Measurements from ENCODE around the gene AQP1. TPM values are rescaled to one million over a fixed set of nuclear protein-coding genes. Genes with fewer than 3 reads are reported as not detected.

Gene AQP1
- total RNA-seq, 1 donor from 2014 or later = 6.7 TPM

- TF ChIP-seq, protein P1, sequence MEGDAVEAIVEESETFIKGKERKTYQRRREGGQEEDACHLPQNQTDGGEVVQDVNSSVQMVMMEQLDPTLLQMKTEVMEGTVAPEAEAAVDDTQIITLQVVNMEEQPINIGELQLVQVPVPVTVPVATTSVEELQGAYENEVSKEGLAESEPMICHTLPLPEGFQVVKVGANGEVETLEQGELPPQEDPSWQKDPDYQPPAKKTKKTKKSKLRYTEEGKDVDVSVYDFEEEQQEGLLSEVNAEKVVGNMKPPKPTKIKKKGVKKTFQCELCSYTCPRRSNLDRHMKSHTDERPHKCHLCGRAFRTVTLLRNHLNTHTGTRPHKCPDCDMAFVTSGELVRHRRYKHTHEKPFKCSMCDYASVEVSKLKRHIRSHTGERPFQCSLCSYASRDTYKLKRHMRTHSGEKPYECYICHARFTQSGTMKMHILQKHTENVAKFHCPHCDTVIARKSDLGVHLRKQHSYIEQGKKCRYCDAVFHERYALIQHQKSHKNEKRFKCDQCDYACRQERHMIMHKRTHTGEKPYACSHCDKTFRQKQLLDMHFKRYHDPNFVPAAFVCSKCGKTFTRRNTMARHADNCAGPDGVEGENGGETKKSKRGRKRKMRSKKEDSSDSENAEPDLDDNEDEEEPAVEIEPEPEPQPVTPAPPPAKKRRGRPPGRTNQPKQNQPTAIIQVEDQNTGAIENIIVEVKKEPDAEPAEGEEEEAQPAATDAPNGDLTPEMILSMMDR (IDR thresholded peaks at IDR 0.05) = no peak
- Mint-ChIP-seq H3K4me3 (ENCODE audit: unreplicated experiment) (no peak overlapping the region), H3K4me1 (ENCODE audit: unreplicated experiment) (peaks cover 18% of the 10 kb centered on the region), H3K36me3 (ENCODE audit: unreplicated experiment) (no peaks in the 10 kb centered on the region), H3K9me3 (ENCODE audit: unreplicated experiment) (no peaks in the 10 kb centered on the region), H3K27me3 (ENCODE audit: unreplicated experiment) (no peaks in the 10 kb centered on the region), H3K27ac (ENCODE audit: unreplicated experiment) (no peak overlapping the region)
- no peak for DNase-seq (ENCODE audit: extremely low spot score, unreplicated experiment)
These were observed 8.4 kb downstream of the AQP1 start for GRCh38 chr7:30920021-30920583.

DNA sequence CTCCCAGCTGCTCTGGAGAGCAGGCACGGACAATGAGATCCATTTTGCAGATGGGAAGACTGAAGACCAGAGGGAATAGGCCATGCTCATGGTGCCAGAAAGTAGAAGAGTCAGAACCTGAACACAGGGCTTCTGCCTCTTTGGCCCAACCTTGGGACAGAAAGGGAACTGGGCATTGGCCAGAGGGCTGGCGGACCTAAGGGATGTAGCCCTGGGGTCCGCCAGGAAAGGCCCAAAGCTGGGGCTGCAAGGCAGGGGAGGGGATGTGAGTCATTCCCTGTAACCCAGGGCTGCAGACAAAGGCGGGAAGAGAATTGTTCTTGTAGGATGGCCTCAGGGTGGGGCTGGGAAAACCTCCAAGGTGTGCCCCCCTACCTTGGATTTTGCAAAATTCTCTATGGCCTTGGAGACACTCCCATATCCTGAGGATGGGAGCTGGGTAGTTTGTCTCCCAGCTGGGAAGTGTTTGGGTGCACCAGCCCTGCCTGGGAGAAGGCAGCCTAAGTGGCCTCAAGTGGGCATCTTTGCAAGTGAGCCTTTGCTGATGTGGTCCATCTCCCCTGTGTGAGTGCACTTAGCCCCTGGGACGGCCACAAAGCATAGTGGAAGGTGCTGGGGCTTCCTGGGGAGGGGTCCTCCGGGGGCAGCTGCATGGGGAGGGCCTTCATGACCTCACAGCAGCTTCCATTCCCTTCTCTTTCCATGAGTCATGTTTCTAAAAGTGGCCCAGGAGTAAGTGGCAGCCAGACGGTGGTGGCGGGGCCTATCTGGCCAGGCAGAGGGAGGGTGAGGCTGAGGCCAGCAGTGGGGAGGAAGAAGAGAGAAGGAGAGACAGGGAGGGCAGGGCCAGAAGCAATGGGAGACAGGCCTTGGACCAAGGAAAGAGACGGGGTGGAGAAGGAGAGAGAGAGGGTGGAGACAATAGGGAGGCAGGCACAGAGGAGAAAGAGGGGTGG, 9.2 kb downstream of the AQP1 start:
- peaks cover 14% of the 10 kb centered on the region for H3K4me1 Mint-ChIP-seq (ENCODE audit: unreplicated experiment)

DNA sequence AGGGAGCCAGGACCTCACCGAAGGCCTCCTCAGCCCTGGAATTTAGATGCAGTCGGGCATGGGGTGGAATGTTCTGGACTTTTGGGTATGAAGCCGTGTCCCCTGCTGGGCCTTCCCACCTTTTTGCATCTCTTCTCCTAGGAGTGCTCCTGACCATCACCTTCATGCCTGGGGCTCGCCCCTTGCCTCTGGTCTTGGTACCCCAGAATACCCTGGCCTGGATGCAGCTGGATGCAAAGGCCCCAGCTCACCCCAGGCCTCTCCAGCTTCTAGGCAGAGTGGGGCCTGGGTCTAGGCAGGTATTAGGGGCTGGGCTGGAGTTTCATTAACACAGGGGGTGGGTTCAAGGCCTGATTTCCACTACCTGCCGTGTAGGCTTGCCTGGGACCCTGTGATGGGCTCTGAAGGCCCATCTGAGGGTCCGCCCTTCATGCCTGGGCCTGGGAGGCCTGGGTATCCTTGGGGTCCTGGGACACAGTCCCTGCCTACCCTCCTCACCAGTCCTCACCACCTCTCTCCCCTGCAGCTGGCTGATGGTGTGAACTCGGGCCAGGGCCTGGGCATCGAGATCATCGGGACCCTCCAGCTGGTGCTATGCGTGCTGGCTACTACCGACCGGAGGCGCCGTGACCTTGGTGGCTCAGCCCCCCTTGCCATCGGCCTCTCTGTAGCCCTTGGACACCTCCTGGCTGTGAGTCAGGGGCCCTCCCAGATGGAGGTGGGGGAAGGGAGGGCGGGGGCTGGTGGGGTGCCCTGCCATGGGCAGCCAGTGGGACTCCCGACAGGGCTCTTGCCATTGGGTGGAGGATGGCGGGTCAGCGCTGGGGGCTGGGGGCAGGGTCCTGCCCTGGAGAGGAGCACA, 10.1 kb downstream of the AQP1 start:
- Mint-ChIP-seq H3K36me3 (ENCODE audit: unreplicated experiment) (no peaks in the 10 kb centered on the region), H3K27ac (ENCODE audit: unreplicated experiment) (peak overlapping the region; percentile 44), H3K9me3 (ENCODE audit: unreplicated experiment) (no peaks in the 10 kb centered on the region), H3K4me1 (ENCODE audit: unreplicated experiment) (peaks cover 14% of the 10 kb centered on the region), H3K27me3 (ENCODE audit: unreplicated experiment) (no peaks in the 10 kb centered on the region), H3K4me3 (ENCODE audit: unreplicated experiment) (no peak overlapping the region)
- DNase-seq (ENCODE audit: extremely low spot score, unreplicated experiment) = no peak
- TF ChIP-seq, protein P1 (IDR thresholded peaks at IDR 0.05) = no peak

More for the DNA sequence above, 9.2 kb downstream of the AQP1 start:
- no peak for DNase-seq (ENCODE audit: extremely low spot score, unreplicated experiment)
- TF ChIP-seq, protein P1 (IDR thresholded peaks at IDR 0.05) = no peak
- Mint-ChIP-seq H3K9me3 (ENCODE audit: unreplicated experiment) (no peaks in the 10 kb centered on the region), H3K36me3 (ENCODE audit: unreplicated experiment) (no peaks in the 10 kb centered on the region), H3K4me3 (ENCODE audit: unreplicated experiment) (no peak overlapping the region), H3K27me3 (ENCODE audit: unreplicated experiment) (no peaks in the 10 kb centered on the region), H3K27ac (ENCODE audit: unreplicated experiment) (peak overlapping the region; percentile 44)

DNA sequence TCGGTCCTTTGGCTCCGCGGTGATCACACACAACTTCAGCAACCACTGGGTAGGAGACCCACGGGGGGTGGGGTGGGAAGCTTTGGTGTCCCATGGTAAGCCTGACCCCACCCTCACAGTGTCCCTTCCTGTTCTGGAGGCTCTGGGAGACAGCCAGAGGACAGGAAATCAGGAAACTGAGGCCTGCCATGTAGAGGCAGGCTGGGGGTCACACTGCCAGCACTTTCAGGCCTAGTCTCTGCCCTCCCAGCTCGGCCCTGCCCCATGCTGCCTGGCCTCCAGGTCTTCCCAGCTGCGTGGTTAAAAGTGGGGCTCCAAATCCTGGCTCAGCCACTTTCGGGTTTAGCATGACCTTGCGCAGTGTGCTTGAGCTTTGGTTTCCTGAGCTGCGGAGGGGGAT, 10.9 kb downstream of the AQP1 start:
- TF ChIP-seq, protein P1 (IDR thresholded peaks at IDR 0.05) = no peak
- Mint-ChIP-seq H3K27me3 (ENCODE audit: unreplicated experiment) (peaks cover 1% of the 10 kb centered on the region), H3K4me1 (ENCODE audit: unreplicated experiment) (peaks cover 14% of the 10 kb centered on the region), H3K27ac (ENCODE audit: unreplicated experiment) (no peak overlapping the region), H3K36me3 (ENCODE audit: unreplicated experiment) (no peaks in the 10 kb centered on the region), H3K9me3 (ENCODE audit: unreplicated experiment) (peaks cover 3% of the 10 kb centered on the region), H3K4me3 (ENCODE audit: unreplicated experiment) (no peak overlapping the region)
- peak; percentile 64 for DNase-seq (ENCODE audit: extremely low spot score, unreplicated experiment)
